H9 (cell line): ENCODE data around the gene GSTT2. TPM values are rescaled to one million over a fixed set of nuclear protein-coding genes. Genes with fewer than 3 reads are reported as not detected.

Experiments used
- DNase-seq: peaks from one replicate; pipeline ENCODE4 v3.0.0-alpha.2; 2017
- H2AFZ ChIP-seq: one replicate; pipeline ENCODE4 v1.6.1; 2013; ENCODE audit warnings: mild to moderate bottlenecking, low read length, control low read depth, moderate library complexity
- H2AK5ac ChIP-seq: 2 replicates; pipeline ENCODE4 v1.6.1; 2013; ENCODE audit warnings: low read length, control low read depth, mixed read lengths; ENCODE audit not compliant: insufficient read length
- H2BK120ac ChIP-seq: one replicate; pipeline ENCODE4 v1.6.1; 2013; ENCODE audit warnings: low read depth, mild to moderate bottlenecking, low read length, control low read depth, inconsistent platforms; ENCODE audit not compliant: poor library complexity, severe bottlenecking
- H2BK12ac ChIP-seq: 2 replicates; pipeline ENCODE4 v1.6.1; 2013; ENCODE audit warnings: low read length, control low read depth, mixed read lengths, low read depth; ENCODE audit not compliant: insufficient read length
- H2BK15ac ChIP-seq: 2 replicates; pipeline ENCODE4 v1.6.1; 2013; ENCODE audit warnings: low read depth, low read length, control low read depth
- H2BK20ac ChIP-seq: one replicate; pipeline ENCODE4 v1.6.1; 2013; ENCODE audit warnings: low read depth, mild to moderate bottlenecking, low read length, control low read depth, inconsistent platforms; ENCODE audit not compliant: poor library complexity, severe bottlenecking
- H2BK5ac ChIP-seq: 2 replicates; pipeline ENCODE4 v1.6.1; 2013; ENCODE audit warnings: low read length, control low read depth, mixed read lengths; ENCODE audit not compliant: insufficient read length
- H3K14ac ChIP-seq: 2 replicates; pipeline ENCODE4 v1.6.1; 2013; ENCODE audit warnings: low read length, control low read depth; ENCODE audit not compliant: insufficient read depth
- H3K18ac ChIP-seq: 2 replicates; pipeline ENCODE4 v1.6.1; 2013; ENCODE audit warnings: low read depth, mild to moderate bottlenecking, mixed read lengths, low read length, control low read depth; ENCODE audit not compliant: insufficient read length
- H3K23ac ChIP-seq: 2 replicates; pipeline ENCODE4 v1.6.1; 2013; ENCODE audit warnings: low read length, control low read depth, mixed read lengths, low read depth; ENCODE audit not compliant: insufficient read length
- H3K23me2 ChIP-seq: 2 replicates; pipeline ENCODE4 v1.6.1; 2013; ENCODE audit warnings: low read depth, mild to moderate bottlenecking, mixed read lengths, low read length, control low read depth; ENCODE audit not compliant: insufficient read length, poor library complexity, severe bottlenecking
- H3K27ac ChIP-seq: 2 replicates; pipeline ENCODE4 v1.5.1; 2013; ENCODE audit warnings: low read length, control low read depth, mixed read lengths, low read depth; ENCODE audit not compliant: insufficient read length
- H3K27me3 ChIP-seq: 2 replicates; pipeline ENCODE4 v1.6.1; 2013; ENCODE audit warnings: low read length, control low read depth, inconsistent platforms; ENCODE audit not compliant: insufficient read depth
- H3K4ac ChIP-seq: 2 replicates; pipeline ENCODE4 v1.6.1; 2013; ENCODE audit warnings: low read depth, mild to moderate bottlenecking, control low read depth, inconsistent platforms, low read length, moderate library complexity
- H3K4me1 ChIP-seq: 2 replicates; pipeline ENCODE4 v1.6.1; 2013; ENCODE audit warnings: low read length, control low read depth, inconsistent platforms; ENCODE audit not compliant: insufficient read depth
- H3K4me2 ChIP-seq: 2 replicates; pipeline ENCODE4 v1.6.1; 2013; ENCODE audit warnings: low read length, control low read depth, mixed read lengths; ENCODE audit not compliant: insufficient read length, insufficient read depth
- H3K56ac ChIP-seq: 2 replicates; pipeline ENCODE4 v1.6.1; 2013; ENCODE audit warnings: low read depth, mild to moderate bottlenecking, mixed read lengths, low read length, control low read depth; ENCODE audit not compliant: insufficient read length
- H3K79me1 ChIP-seq: 2 replicates; pipeline ENCODE4 v1.6.1; 2013; ENCODE audit warnings: low read depth, mild to moderate bottlenecking, moderate library complexity, low read length, control low read depth, inconsistent platforms; ENCODE audit not compliant: insufficient read depth, poor library complexity, severe bottlenecking
- H3K79me2 ChIP-seq: 2 replicates; pipeline ENCODE4 v1.6.1; 2013; ENCODE audit warnings: low read length, control low read depth, inconsistent platforms; ENCODE audit not compliant: insufficient read depth
- H3K9ac ChIP-seq: 2 replicates; pipeline ENCODE4 v1.6.1; 2013; ENCODE audit warnings: low read length, control low read depth, mixed read lengths; ENCODE audit not compliant: insufficient read length; ENCODE audit errors: extremely low read depth
- H3K9me3 ChIP-seq: one replicate; pipeline ENCODE4 v1.6.1; 2013; ENCODE audit warnings: low read depth, low read length, inconsistent platforms; ENCODE audit not compliant: control insufficient read depth
- H3T11ph ChIP-seq: one replicate; pipeline ENCODE4 v1.6.1; 2013; ENCODE audit warnings: mild to moderate bottlenecking, low read length, control low read depth, inconsistent platforms
- H4K20me1 ChIP-seq: one replicate; pipeline ENCODE4 v1.6.1; 2013; ENCODE audit not compliant: control insufficient read depth, insufficient read length, insufficient read depth
- H4K5ac ChIP-seq: 2 replicates; pipeline ENCODE4 v1.6.1; 2013; ENCODE audit warnings: low read depth, mild to moderate bottlenecking, mixed read lengths, low read length, control low read depth; ENCODE audit not compliant: insufficient read length
- H4K8ac ChIP-seq: replicated peaks from 2 replicates; pipeline ENCODE4 v1.6.1; 2013; ENCODE audit warnings: low read length, control low read depth, mixed read lengths, low read depth; ENCODE audit not compliant: insufficient read length
- H4K91ac ChIP-seq: 2 replicates; pipeline ENCODE4 v1.6.1; 2013; ENCODE audit warnings: low read depth, mild to moderate bottlenecking, moderate library complexity, mixed read lengths, low read length, control low read depth; ENCODE audit not compliant: insufficient read length
- H3K27ac Mint-ChIP-seq, 3 experiments: 2 replicates in 2 of 3; 3 replicates in 1 of 3; pipeline ENCODE4 v1.8.0; 2020 to 2021; ENCODE audit warnings: mixed read lengths in 3 of 3, mild to moderate bottlenecking in 1 of 3, moderate library complexity in 1 of 3
- H3K27me3 Mint-ChIP-seq: 2 replicates; pipeline ENCODE4 v1.8.0; 2021; ENCODE audit warnings: low read depth, mild to moderate bottlenecking, moderate library complexity, mixed read lengths
- H3K36me3 Mint-ChIP-seq, 3 experiments: 2 replicates in 2 of 3; 3 replicates in 1 of 3; pipeline ENCODE4 v1.8.0; 2020 to 2021; ENCODE audit warnings: low read depth in 3 of 3, mixed read lengths in 3 of 3; ENCODE audit not compliant: insufficient read depth in 1 of 3
- H3K4me1 Mint-ChIP-seq, 2 experiments: 2 replicates each; pipeline ENCODE4 v1.8.0; 2020; ENCODE audit warnings: mixed read lengths in 2 of 2
- H3K4me3 Mint-ChIP-seq, 2 experiments: 2 replicates in 1 of 2; 3 replicates in 1 of 2; pipeline ENCODE4 v1.8.0; 2020 to 2021; ENCODE audit warnings: mild to moderate bottlenecking in 2 of 2, mixed read lengths in 2 of 2, moderate library complexity in 1 of 2
- H3K9me3 Mint-ChIP-seq, 2 experiments: 2 replicates in 1 of 2; 3 replicates in 1 of 2; pipeline ENCODE4 v1.8.0; 2020; ENCODE audit warnings: mild to moderate bottlenecking in 2 of 2, mixed read lengths in 2 of 2, moderate library complexity in 1 of 2
- total RNA-seq: library from RNA; stranded (reverse); gene quantifications from 2 replicates; pipeline ENCODE4 v1.2.1, GENCODE V29; 2021
- TF ChIP-seq, protein P1 (sequence below): fragments of 200-600 bp; sonication (generic); conservative IDR thresholded peaks from 3 replicates; pipeline ENCODE4 v1.8.0; 2021; ENCODE audit warnings: antibody characterized with exemption, mild to moderate bottlenecking

GSTT2 gene
- total RNA-seq, 1 experiment from 2014 or later, result 0.22 TPM

DNA sequence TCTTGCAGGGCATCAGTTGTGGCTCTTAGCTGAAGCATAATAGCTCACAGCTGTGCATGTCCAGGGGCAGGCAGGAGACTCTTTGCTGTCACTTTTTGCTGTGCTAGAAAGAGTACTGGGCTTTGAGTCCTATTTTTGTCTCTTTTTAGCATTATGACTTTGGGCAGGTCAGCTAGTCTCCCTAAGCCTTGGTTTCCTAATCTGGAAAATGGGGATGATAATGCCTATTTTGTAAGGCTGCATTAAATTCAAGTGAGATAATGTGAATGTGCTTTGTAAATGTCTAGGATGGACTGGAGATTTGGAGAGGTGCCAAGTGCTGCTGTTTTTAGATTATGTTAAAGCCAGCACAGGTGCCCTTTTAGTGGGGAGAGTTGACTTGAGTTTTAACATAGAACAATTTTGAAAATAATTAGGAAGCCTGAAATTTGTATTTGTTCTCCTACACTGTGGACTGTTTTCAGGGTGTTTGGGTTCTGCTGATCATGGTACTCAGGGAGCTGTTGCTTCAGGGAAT lies 50.3 kb downstream of the GSTT2 start:
- no peak overlapping the region for H2BK20ac ChIP-seq

More for the DNA sequence above, 50.3 kb downstream of the GSTT2 start:
- Histone ChIP-seq H3K9ac (no peak overlapping the region), H2AFZ (no peak overlapping the region), H3K23me2 (no peaks in the 10 kb centered on the region), H2BK12ac (no peak overlapping the region), H3K4ac (no peak overlapping the region), H3T11ph (no peak overlapping the region), H3K79me2 (peaks cover 5% of the 10 kb centered on the region; the same call in 1 of the 2 replicates), H2AK5ac (no peak overlapping the region), H3K14ac (no peak overlapping the region), H3K27me3 (no peaks in the 10 kb centered on the region), H2BK15ac (no peak overlapping the region), H3K9me3 (no peaks in the 10 kb centered on the region), H3K4me1 (no peaks in the 10 kb centered on the region), H4K8ac (no peak overlapping the region), H2BK120ac (no peak overlapping the region), H3K23ac (no peak overlapping the region), H3K4me2 (no peak overlapping the region), H4K5ac (no peak overlapping the region), H4K91ac (no peak overlapping the region), H3K79me1 (peaks cover 3% of the 10 kb centered on the region), H3K56ac (no peak overlapping the region), H3K18ac (no peak overlapping the region), H4K20me1 (no peaks in the 10 kb centered on the region), H2BK5ac (no peak overlapping the region), H3K27ac (no peak overlapping the region)
- no peak overlapping the region for H3K4me3 Mint-ChIP-seq
- H3K27ac Mint-ChIP-seq, result 0 out of 7 replicates have a peak overlapping the region, but pooled peaks of 1 of the 3 experiments have one; percentile 66
- no peaks in the 10 kb centered on the region for H3K27me3 Mint-ChIP-seq
- no peak for DNase-seq
- TF ChIP-seq, protein P1, sequence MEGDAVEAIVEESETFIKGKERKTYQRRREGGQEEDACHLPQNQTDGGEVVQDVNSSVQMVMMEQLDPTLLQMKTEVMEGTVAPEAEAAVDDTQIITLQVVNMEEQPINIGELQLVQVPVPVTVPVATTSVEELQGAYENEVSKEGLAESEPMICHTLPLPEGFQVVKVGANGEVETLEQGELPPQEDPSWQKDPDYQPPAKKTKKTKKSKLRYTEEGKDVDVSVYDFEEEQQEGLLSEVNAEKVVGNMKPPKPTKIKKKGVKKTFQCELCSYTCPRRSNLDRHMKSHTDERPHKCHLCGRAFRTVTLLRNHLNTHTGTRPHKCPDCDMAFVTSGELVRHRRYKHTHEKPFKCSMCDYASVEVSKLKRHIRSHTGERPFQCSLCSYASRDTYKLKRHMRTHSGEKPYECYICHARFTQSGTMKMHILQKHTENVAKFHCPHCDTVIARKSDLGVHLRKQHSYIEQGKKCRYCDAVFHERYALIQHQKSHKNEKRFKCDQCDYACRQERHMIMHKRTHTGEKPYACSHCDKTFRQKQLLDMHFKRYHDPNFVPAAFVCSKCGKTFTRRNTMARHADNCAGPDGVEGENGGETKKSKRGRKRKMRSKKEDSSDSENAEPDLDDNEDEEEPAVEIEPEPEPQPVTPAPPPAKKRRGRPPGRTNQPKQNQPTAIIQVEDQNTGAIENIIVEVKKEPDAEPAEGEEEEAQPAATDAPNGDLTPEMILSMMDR, result no peak
- peaks cover 0 to under 1% (median 0%) of the 10 kb centered on the region in 3 experiments; a peak in 1 of 7 replicates for H3K36me3 Mint-ChIP-seq
- H3K4me1 Mint-ChIP-seq, result peaks cover 10 to 16% of the 10 kb centered on the region in 2 experiments
- no peaks in the 10 kb centered on the region for H3K9me3 Mint-ChIP-seq

Other genes with a start within 250 kb of the GSTT2 start
- 3.2 and 3.5 TPM in 2 replicates for gene ZNF70, start 229.0 kb upstream of the GSTT2 start, total RNA-seq
- 0.50 TPM in 2 replicates for gene VPREB3, start 225.7 kb upstream of the GSTT2 start, total RNA-seq
- gene C22orf15, start 217.1 kb upstream of the GSTT2 start, total RNA-seq, result 0.81 and 1.8 TPM in 2 replicates
- 47.5 and 53.7 TPM in 2 replicates for gene CHCHD10, start 212.2 kb upstream of the GSTT2 start, total RNA-seq
- gene MMP11, start 207.3 kb upstream of the GSTT2 start, total RNA-seq, result 4.9 and 5.3 TPM in 2 replicates
- gene SMARCB1, start 193.2 kb upstream of the GSTT2 start, total RNA-seq, result 132 and 136 TPM in 2 replicates
- gene DERL3, start 141.1 kb upstream of the GSTT2 start, total RNA-seq, result 9.0 and 9.8 TPM in 2 replicates
- gene SLC2A11, start 122.3 kb upstream of the GSTT2 start, total RNA-seq, result 12.1 and 15.0 TPM in 2 replicates
- gene MIF, start 85.8 kb upstream of the GSTT2 start, total RNA-seq, result 1,068 and 1,091 TPM in 2 replicates
- gene GSTT2B, start 18.9 kb upstream of the GSTT2 start, total RNA-seq, result 4.5 and 4.7 TPM in 2 replicates
- not detected in 2 replicates for gene DDTL, start 13.2 kb upstream of the GSTT2 start, total RNA-seq
- 177 and 185 TPM in 2 replicates for gene DDT, start 5.7 kb upstream of the GSTT2 start, total RNA-seq
- gene GSTT4, start 25.3 kb downstream of the GSTT2 start, total RNA-seq, result not detected in 2 replicates
- gene CABIN1, start 31.2 kb downstream of the GSTT2 start, total RNA-seq, result 68.0 and 73.7 TPM in 2 replicates
- 3.8 and 4.2 TPM in 2 replicates for gene SUSD2, start 201.4 kb downstream of the GSTT2 start, total RNA-seq